Hindlimb muscle (tissue), 1 donor: ENCODE measurements around the gene TMEM135. TPM values are rescaled to one million over a fixed set of nuclear protein-coding genes. Genes with fewer than 3 reads are reported as not detected.
"Not testable (repeated sequence)": the region's sequence is repeated elsewhere in the genome, so short reads cannot be mapped to it uniquely, and the experiment has no call there.

Experiments used
- DNase-seq: peaks from one replicate; pipeline ENCODE4 v3.0.0-alpha.2; 2013
- polyA plus RNA-seq: library from polyadenylated mRNA; unstranded; fragments of 120-200 nt; gene quantifications from one replicate; pipeline ENCODE4 v1.2.1, GENCODE V29; 2013; ENCODE audit not compliant: insufficient read length

TMEM135 gene
- polyA plus RNA-seq, 1 donor = 13.5 TPM

DNA sequence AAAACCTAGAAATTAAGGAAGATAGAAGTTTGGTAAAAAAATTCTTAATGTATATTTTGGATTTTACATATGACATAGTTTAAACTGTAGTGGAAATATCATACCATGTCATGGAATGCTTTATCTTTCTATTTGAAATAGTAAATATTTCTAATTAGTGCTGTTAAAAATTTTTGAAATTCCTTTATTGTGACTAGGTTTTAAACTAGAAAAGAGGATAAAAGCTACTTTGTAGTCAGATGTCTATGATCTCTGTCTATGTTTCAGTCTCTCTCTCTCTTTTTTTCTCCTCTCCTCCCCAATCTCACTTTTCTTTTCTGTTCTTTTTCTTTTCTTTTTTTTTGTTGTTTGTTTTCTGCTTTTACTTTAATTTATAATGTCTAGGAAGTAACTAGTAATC lies 226.2 kb downstream of the TMEM135 start:
- no peak for DNase-seq

DNA sequence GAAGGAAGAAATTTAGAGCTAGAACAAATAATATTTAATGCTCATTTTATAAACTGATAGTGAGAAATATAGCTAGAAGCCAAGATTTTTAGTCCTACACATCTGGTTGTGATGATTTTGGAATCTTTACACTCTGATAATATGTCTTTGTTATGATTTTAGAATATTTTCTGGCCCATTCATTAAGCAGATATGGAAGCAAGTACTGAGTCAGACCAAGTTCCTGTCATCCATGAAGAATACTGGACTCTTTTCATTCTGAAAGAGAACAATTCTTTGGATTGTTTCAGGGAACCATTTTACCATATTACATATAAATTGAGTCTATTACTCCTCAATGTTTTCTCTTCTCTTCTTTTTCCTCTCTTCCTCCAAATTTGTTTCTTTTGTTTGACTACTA lies 227.4 kb downstream of the TMEM135 start:
- DNase-seq = no peak

DNA sequence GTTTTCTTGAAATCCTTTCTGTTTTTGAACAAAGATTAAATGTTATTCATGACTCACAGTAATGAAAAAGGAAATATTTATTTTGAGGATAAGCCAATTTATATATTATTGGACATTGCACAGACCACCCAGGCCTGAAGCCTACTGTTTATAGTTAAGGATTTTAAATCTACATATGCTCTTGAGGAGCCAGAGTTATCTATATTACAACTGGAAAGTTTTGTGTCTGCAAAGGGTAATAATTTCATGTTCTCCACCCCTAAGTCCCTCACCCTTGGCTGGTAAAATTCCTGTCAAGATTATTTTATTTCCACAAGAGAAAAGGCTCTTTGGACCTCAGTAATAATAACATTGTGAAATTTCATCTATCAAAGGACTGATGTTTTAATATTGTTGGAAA lies 228.2 kb downstream of the TMEM135 start:
- no peak for DNase-seq

DNA sequence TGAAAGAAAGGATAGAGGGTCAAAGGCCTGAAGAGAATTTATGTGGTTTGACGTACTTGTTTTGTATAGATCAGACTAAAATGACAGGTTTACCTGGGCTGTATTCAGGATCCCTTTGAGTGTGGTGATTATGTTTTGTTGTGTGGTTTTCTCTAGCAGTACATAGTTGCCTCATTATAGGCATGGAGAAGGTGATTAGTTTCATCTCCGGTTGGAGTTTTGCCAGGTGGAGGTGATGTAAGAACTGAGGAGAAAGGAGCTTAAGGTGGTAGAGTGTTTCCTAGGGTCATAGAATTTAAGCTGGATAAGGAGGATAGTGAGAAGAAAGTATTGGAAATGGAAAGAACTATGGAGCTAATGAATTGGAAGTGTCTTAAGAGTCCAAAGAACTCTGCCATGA lies 229.0 kb downstream of the TMEM135 start:
- no peak for DNase-seq

DNA sequence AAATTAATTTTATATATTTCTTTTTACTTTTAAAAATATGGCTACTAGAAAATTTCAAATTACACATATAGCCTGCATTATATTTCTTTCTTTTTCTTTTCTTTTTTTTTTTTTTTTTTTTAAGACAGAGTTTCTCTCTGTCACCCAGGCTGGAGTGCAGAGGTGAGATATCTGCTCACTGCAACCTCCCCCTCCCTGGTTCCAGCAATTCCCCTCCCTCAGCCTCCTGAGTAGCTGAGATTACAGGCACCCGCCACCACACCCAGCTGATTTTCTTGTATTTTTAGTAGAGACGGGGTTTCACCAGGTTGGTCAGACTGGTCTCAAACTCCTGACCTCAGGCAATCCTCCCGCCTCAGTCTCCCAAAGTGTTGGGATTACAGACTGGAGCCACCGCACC lies 234.2 kb downstream of the TMEM135 start:
- DNase-seq = not testable (repeated sequence)

DNA sequence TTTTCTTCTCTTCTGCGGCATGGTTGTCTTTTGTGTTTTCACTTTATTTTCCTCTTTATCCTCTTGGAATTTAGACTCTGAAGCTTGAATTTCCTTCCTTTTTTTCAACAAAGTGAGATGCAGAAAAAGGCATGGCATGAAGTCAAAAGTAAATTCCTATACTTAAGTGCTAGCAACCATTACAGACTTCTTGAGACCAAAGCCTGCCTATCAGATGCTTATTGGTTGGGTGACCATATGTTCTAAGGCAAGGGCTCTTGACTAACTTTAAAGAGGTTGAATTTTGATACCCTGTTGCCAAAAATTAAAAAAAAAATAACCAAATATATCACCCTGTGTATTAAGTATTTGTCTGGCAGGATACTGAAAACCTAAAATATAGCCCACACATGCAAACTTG lies 237.4 kb downstream of the TMEM135 start:
- no peak for DNase-seq

DNA sequence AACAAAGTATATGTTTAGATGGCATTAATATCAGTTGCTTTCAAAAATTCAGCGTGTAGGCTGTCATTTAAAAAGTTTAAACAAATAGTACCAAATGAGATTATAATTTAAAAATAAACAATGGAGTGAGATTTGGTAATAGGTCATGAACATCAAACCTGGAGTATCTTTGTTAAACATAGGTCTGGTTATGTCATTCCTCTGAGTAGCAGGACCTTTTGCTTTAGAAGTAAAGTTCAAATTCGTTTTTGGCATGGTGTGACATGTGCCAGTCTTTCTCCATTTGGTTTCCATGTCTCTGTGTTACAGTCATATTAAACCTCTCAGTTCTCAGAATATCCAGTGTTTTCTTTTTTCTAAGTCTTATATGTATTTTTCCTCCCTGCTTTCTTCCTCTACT lies 242.4 kb downstream of the TMEM135 start:
- no peak for DNase-seq

DNA sequence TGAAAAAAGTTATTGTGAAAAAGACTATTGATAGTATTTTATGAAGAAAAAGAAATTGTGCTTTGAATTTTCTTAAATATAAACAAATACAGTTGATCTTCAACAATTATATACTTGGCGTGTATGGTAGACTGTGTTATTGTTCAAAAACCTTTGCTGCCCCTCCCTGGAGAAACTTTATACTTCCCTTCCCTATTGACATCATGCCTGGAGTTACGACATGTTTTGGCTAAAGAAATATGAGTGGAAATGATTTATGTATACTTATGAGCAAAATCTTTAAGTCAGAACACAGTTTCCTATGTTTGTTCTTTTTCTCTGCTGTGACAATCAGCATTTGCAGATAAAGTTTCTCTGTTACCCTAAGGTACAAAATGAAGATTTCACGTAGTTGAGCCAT lies 243.8 kb downstream of the TMEM135 start:
- DNase-seq = peak; percentile 84

GRCh38 chr11:87284306-87284705 lies 246.6 kb downstream of the TMEM135 start:
- DNase-seq = peak; percentile 65

- DNase-seq = not testable (repeated sequence)
These were observed 247.9 kb downstream of the TMEM135 start for GRCh38 chr11:87285674-87286073.

GRCh38 chr11:87286338-87286737 lies 248.6 kb downstream of the TMEM135 start:
- DNase-seq = no peak

DNA sequence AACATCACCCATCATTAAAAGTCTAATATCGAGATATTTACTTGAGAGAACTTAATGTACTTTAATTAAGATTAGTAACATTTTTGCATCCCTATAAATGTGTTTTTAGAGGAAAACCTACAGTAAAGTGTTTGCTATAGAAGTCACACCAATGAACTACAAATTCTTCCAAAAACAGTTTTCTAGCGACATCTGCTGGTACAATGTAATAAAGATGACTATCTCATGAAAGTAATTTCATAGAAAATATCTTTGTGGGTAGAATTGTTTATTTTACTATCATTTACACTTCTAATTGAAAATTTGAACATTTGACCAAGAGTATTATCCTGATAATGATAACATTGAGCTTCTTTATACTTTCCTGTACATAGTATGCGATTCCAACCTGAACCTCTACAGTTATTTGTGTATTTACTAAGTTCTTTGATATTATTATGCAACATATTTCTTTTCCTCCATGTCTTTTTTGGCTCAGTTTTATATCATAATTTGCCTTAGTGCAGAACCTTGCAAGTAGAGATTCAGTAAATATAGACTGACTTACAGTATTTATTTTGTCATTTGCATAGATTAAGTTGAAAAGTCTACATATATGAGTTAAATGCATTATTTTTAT lies 252.7 kb downstream of the TMEM135 start:
- peak; percentile 63 for DNase-seq

GRCh38 chr11:87292598-87292997 lies 254.9 kb downstream of the TMEM135 start:
- no peak for DNase-seq

- no peak for DNase-seq
These were observed 257.5 kb downstream of the TMEM135 start for GRCh38 chr11:87295237-87295636.

- DNase-seq = no peak
These were observed 258.9 kb downstream of the TMEM135 start for GRCh38 chr11:87296627-87297026.

DNA sequence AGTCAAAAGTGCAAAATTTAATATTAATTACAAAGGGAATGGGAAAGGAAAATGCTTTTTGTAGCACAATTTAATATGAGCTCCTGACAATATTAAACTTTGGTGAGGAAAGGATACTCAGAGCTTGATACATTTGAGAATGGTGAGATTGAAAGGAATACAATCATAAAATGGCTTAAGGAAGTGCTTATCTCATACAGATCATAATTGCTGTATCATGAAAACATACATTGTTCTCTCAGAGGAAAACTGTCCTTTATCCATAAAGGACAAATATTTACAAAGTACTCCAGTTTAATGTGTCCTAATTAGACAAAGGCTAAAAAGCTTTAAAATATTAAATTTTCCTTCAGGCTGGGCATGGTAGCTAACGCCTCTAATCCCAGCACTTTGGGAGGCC lies 260.4 kb downstream of the TMEM135 start:
- DNase-seq = no peak

DNA sequence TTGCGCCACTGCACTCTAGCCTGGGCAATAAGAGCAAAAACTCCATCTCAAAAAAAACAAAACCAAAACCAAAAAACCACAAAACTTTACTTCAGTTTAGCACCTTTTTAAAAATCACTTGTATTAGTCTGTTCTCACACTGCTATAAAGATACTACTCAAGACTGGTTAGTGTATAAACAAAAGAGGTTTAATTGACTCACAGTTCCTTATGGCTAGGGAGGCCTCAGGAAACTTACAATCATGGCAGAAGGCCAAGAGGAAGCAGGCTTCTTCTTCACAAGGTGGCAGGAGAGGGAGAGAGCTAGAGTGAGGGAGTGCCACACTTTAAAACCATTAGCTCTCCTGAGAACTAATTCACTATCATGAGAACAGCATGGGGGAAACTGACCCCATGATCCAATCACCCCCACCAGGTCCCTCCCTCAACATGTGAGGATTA lies 261.3 kb downstream of the TMEM135 start:
- no peak for DNase-seq

GRCh38 chr11:87300640-87301380 lies 263.1 kb downstream of the TMEM135 start:
- no peak for DNase-seq

- DNase-seq = no peak
These were observed 264.2 kb downstream of the TMEM135 start for GRCh38 chr11:87301785-87302540.

DNA sequence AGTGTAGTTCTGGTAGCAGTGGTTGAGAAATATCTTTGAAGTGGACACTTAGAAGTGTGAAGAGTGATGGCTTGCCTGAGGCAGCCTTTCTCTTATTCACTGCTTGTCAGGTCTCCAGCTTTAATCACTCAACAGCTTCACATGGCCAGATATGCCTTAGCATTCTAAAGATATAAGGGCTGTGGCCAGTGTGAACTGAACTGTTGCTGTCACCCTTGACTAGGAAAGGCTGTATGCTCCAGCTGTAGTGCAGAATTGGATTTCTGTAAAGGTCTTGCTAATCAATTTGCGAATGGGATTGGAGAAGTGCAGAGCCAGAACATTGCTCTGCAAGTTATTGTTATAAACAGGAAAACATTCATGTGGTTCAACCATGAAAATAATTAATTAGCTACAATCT lies 266.7 kb downstream of the TMEM135 start:
- DNase-seq = no peak

GRCh38 chr11:87306262-87306851 lies 268.6 kb downstream of the TMEM135 start:
- DNase-seq = no peak

DNA sequence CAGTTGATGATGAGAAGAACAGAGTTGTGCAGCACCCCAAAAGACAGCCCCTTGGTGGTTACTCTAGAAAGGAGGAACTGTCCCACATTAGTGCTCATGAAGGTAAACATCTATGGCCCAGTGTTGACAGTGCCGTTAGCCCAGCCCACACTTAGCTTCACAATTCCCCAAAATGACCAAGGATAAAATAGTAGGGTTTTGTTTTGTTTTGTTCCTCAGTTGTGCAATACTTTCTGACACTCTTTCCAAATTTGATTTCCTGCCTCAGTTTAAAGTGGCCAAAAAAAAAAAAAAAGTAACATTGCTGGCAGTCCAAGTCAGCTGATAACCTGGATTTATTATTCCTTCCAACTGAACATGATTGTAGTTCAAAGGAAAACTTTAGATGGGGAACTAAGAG lies 269.4 kb downstream of the TMEM135 start:
- DNase-seq = no peak

DNA sequence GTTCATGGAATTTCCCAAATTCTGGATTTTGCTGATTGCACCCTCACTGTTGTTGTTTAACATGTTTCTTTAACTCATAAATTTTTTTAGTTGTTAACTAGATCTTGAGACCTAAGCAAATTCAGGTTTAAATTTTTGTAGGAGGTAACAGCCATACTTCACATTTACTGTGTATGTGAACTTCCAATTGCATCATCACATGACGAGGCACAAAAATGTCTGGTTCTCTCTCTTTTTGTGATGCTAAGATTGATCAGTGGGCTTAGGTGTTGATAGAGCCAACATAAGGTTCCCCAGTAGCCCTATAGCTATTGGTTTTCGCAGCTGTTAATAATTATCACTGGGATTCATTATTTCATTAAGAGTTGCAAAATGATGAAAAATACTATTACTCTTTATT lies 277.5 kb downstream of the TMEM135 start:
- no peak for DNase-seq
